Astrocyte of the spinal cord (primary cell): ENCODE results near the gene RASA1.
A peak's percentile ranks its signal among the peaks of the same experiment; 100 is the strongest.

Experiments
- DNase-seq: peaks from one replicate; pipeline ENCODE4 v3.0.0; 2011; ENCODE audit warnings: low read depth, low spot score
- H3K4me3 ChIP-seq: 2 replicates; pipeline ENCODE4 v1.5.1; 2011; ENCODE audit warnings: low read depth, mild to moderate bottlenecking, low read length, moderate library complexity
- in situ Hi-C: cut with HindIII; loops from 2 replicates; pipeline ENCODE4 v1.10.0; 2017; ENCODE audit warnings: low sequenced_read_pairs
- TF ChIP-seq, protein P1 (sequence below): IDR thresholded peaks from 2 replicates; pipeline ENCODE4 v1.5.1; 2012; ENCODE audit warnings: low read depth, mild to moderate bottlenecking, low read length, inconsistent platforms

RASA1 gene

DNA sequence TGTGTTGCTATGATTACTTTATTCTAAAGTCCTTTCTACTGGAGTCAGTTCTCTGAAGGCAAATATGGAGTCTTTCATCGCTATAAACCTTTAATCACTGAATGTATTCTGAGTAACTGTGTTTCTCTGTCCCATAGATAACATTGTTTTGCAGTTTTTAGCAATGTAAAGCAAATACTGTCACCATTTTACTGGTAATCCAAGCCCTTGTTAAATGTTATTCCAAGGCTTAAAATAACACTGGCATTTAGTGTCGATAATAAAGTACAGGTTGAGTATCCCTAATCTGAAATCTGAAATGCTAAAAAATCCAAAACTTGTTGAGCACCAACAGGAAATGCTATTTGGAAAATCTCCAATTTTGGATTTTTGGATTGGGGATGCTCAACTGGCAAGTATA is 120.4 kb downstream of the RASA1 start:
- TF ChIP-seq, protein P1, sequence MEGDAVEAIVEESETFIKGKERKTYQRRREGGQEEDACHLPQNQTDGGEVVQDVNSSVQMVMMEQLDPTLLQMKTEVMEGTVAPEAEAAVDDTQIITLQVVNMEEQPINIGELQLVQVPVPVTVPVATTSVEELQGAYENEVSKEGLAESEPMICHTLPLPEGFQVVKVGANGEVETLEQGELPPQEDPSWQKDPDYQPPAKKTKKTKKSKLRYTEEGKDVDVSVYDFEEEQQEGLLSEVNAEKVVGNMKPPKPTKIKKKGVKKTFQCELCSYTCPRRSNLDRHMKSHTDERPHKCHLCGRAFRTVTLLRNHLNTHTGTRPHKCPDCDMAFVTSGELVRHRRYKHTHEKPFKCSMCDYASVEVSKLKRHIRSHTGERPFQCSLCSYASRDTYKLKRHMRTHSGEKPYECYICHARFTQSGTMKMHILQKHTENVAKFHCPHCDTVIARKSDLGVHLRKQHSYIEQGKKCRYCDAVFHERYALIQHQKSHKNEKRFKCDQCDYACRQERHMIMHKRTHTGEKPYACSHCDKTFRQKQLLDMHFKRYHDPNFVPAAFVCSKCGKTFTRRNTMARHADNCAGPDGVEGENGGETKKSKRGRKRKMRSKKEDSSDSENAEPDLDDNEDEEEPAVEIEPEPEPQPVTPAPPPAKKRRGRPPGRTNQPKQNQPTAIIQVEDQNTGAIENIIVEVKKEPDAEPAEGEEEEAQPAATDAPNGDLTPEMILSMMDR = no peak
- no peak overlapping the region for H3K4me3 ChIP-seq
- in situ Hi-C loops = no loop called here
- DNase-seq = no peak

DNA sequence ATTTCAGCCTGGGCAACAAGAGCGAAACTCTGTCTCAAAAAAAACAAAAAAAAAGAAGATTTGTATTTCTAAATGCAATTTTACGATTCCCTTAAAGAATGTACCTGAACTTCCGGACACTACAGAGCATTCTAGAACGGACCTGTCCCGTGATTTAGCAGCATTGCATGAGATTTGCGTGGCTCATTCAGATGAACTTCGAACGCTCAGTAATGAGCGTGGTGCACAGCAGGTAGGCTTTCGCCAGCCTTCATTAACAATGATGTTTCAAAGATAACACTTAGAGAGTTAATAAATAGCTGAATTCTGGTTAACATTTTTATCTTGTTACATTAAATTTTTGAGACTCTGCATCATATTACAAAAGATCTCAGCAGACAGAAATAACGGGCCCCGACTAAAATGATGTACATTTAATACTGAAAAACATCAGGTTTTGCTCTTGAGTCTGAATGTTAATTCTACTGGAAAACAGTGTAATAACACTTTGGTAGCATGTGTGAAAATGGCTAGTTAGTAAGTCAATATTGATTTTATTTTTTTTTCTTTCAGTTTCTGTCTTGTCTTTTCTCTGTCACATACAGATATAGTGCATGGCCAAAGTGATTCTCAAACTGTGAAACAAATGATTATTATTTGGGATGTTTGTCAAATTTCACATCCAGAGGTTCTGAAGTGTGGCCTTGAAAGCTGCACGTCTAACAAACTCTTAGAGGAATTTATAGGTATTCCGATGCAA is 121.8 kb downstream of the RASA1 start:
- no peak for DNase-seq
- TF ChIP-seq, protein P1 = no peak
- no peak overlapping the region for H3K4me3 ChIP-seq
- in situ Hi-C loops = no loop called here

DNA sequence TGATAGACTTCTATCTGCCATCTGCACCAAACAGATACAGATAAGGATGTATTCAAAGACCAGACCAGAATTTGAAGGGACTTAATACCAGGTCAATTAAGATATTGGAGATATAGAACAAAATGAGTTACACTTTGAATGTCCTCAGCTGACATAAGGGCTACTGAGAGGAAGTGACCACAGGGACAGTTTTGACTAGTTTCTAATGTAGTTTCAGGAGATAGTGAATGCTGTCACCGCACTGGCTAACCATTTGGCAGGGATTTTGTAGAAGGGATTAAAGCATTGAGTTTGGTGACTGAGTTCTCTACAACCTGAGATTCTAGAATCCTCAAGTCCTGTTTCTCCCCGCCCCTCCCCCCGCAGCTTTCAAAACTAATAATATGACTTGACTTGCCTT is 122.4 kb downstream of the RASA1 start:
- TF ChIP-seq, protein P1 = no peak
- in situ Hi-C loops = no loop called here
- DNase-seq = no peak
- no peak overlapping the region for H3K4me3 ChIP-seq

DNA sequence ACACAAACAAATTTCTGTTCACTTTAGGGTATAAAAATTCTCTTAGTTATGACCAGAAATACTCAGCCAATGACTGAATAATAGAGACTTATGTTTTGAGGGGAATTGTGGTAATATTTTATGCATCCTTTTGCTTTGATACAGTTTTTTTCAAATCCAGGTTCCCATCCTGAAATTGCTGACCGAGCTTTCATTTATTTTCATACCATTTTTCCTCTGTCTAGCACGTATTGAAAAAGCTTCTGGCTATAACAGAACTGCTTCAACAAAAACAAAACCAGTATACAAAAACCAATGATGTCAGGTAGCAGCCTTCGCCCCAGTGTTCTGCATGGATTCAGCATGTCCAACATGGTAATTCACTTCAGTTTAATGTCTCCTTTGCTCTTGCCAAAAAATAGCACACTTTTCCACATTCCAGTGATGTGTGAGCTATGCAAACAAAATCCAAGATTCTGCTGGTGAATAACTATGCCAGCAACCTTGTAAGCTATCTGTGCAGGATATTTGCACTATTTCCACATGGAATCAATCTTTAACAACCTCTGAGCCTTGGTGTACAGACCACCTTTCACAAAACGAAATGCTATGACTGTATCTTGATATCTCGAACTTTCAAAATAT is 123.0 kb downstream of the RASA1 start:
- DNase-seq = peak; percentile 18
- TF ChIP-seq, protein P1 = no peak
- in situ Hi-C loops = no loop called here

DNA sequence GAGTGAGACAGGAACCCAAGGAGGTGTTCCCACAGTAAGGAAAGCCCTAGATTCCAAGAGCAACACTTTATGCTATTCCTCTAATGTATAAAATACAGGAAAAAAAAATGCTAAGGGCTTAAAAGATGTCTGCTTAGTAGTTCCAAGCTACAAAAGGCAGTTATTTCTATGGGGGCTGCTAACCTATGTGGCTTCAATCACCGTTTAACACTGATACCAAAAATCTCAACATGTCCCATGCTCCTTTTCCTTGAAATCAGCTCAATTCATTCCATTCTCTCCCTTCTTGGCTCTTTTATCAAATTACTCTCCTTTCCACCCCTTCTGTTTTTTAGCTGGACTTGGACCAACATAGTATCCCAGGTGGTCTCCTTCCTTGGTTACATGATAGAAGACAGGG is 124.5 kb downstream of the RASA1 start:
- DNase-seq = no peak
- in situ Hi-C loops = no loop called here
- TF ChIP-seq, protein P1 = no peak
- no peak overlapping the region for H3K4me3 ChIP-seq

More for the DNA sequence above, 123.0 kb downstream of the RASA1 start:
- H3K4me3 ChIP-seq = no peak overlapping the region

DNA sequence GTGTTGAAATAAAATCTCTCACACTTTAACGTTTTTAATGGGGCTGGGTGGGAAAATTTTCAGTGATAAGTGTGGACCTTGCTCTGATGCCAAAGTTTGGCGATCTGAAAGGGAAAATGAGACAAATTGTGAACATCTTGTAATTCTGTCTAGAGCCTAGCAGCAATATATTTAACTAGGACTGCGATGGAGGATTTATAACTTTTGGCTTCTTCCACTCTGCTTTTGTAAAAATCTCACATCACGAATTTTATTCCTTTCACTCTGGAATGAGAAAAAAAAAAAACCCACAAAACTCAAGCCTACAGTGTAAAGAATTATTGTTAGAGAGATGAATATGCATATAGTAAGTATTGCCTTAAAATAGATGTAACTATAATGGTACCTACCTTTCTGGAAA is 125.1 kb downstream of the RASA1 start:
- in situ Hi-C loops = no loop called here
- TF ChIP-seq, protein P1 = no peak
- DNase-seq = no peak
- H3K4me3 ChIP-seq = no peak overlapping the region
